K562 treated with DMSO at 1 percent for 12 hours (cell line): Measurements from ENCODE around the gene LMO4. TPM values are rescaled to one million over a fixed set of nuclear protein-coding genes. Genes with fewer than 3 reads are reported as not detected.

Experiments used
- total RNA-seq: library from RNA; unstranded; fragments of 300-600 nt; gene quantifications from 2 replicates; pipeline ENCODE4 v1.2.3, GENCODE V29; 2022; ENCODE audit not compliant: insufficient read depth

The LMO4 gene, protein sequence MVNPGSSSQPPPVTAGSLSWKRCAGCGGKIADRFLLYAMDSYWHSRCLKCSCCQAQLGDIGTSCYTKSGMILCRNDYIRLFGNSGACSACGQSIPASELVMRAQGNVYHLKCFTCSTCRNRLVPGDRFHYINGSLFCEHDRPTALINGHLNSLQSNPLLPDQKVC
- 61.5 and 80.7 TPM in 2 replicates for total RNA-seq

DNA sequence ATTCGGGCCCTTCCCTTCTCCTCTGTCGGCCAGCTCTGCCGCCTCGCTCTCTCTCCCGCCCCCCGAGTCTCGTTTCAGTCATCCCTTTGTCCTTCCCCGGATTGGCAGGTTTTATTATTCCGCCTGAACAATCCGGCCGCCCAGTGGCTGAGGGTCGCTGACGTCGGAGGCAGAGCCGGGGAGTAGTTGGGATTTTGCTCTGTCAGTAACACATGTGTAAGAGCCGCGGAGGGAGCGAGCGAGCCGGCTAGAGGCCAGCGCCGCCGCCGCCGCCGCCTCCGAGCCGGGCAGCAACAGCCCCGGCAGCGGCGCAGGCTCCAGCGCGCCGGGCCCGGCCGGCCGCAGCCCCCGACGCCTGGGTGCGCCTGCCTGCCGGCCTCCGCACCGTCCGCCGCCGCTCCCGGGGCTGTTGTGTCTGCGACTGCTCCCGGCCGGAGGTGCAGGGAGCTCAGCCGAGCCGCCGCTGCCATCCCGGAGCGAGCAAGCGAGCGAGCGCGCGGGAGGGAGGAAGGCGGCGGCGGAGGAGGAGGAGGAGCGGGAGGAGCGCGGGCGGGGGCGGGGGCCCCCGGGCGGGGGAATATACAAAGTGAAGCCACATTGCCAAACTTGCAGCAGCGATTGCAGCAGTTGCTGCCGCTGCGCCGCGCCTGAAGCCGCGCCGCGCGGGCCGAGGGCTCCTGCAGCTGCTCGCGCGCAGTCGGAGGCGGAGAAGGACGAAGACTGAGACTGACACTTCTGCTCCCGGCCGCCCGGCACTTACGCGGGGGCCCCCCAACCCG, at the start of gene LMO4:
Gene LMO4 (plus strand): TSS at position 609 of the 779 bp plus-strand sequence. CDS start 3,136 bp downstream, outside the sequence.

